HG03469 (cell line): ENCODE measurements around the gene RPL39.
"Not testable (repeated sequence)": the region's sequence is repeated elsewhere in the genome, so short reads cannot be mapped to it uniquely, and the experiment has no call there.

Experiments used
- ATAC-seq: cut with Tn5 transposase; IDR thresholded peaks from one replicate; pipeline ENCODE4 v1.9.1; 2021; ENCODE audit warnings: mild to moderate bottlenecking, moderate library complexity, moderate number of reproducible peaks; ENCODE audit not compliant: unreplicated experiment

The RPL39 gene

GRCh38 chrX:119791437-119792231, at the start of gene RPL39:
TSS of gene RPL39 (minus strand) at chrX:119791630. CDS start at chrX:119791576, 54 bp downstream.
- ATAC-seq = peak; percentile 73

GRCh38 chrX:119833905-119834304, 42.5 kb upstream of the RPL39 start:
- ATAC-seq = no peak

GRCh38 chrX:119828446-119828845, 37.0 kb upstream of the RPL39 start:
- no peak for ATAC-seq

- ATAC-seq = no peak
These were observed 35.0 kb upstream of the RPL39 start for GRCh38 chrX:119826399-119826959.

GRCh38 chrX:119824221-119824620, 32.8 kb upstream of the RPL39 start:
- not testable (repeated sequence) for ATAC-seq

- peak; percentile 91 for ATAC-seq
These were observed 30.3 kb upstream of the RPL39 start for GRCh38 chrX:119821703-119822102.

GRCh38 chrX:119817130-119817690, 25.8 kb upstream of the RPL39 start:
- no peak for ATAC-seq

GRCh38 chrX:119816300-119816699, 24.9 kb upstream of the RPL39 start:
- ATAC-seq = no peak

GRCh38 chrX:119809185-119809666, 17.8 kb upstream of the RPL39 start:
- no peak for ATAC-seq

GRCh38 chrX:119808461-119808860, 17.0 kb upstream of the RPL39 start:
- ATAC-seq = not testable (repeated sequence)

GRCh38 chrX:119802546-119802945, 11.1 kb upstream of the RPL39 start:
- no peak for ATAC-seq

GRCh38 chrX:119801253-119802221, 10.1 kb upstream of the RPL39 start:
- no peak for ATAC-seq

GRCh38 chrX:119790977-119791436, 423 bp downstream of the RPL39 start:
- no peak for ATAC-seq

GRCh38 chrX:119784747-119785446, 6.5 kb downstream of the RPL39 start:
- ATAC-seq = no peak

GRCh38 chrX:119783026-119783425, 8.4 kb downstream of the RPL39 start:
- no peak for ATAC-seq

- ATAC-seq = no peak
These were observed 12.6 kb downstream of the RPL39 start for GRCh38 chrX:119778829-119779228.

- no peak for ATAC-seq
These were observed 15.8 kb downstream of the RPL39 start for GRCh38 chrX:119775517-119776238.

GRCh38 chrX:119769388-119769787, 22.0 kb downstream of the RPL39 start:
- not testable (repeated sequence) for ATAC-seq

- ATAC-seq = not testable (repeated sequence)
These were observed 23.0 kb downstream of the RPL39 start for GRCh38 chrX:119768436-119768835.
